Measurements from ENCODE around the gene UXS1.

Gene UXS1

GRCh38 chr2:106189764-106190468 is 4.2 kb downstream of the UXS1 start:
- no peak for DNase-seq (ENCODE audit: extremely low read depth in 1 of 2, low read depth in 1 of 2)

- DNase-seq (ENCODE audit: extremely low read depth in 1 of 2, low read depth in 1 of 2) = no peak
Observed at GRCh38 chr2:106189325-106189724, 4.8 kb downstream of the UXS1 start.

GRCh38 chr2:106187273-106187891 is 6.7 kb downstream of the UXS1 start:
- no peak for DNase-seq (ENCODE audit: extremely low read depth in 1 of 2, low read depth in 1 of 2)

GRCh38 chr2:106185475-106186184 is 8.5 kb downstream of the UXS1 start:
- no peak for DNase-seq (ENCODE audit: extremely low read depth in 1 of 2, low read depth in 1 of 2)

GRCh38 chr2:106184857-106185256 is 9.2 kb downstream of the UXS1 start:
- no peak for DNase-seq (ENCODE audit: extremely low read depth in 1 of 2, low read depth in 1 of 2)

GRCh38 chr2:106184394-106184793 is 9.7 kb downstream of the UXS1 start:
- DNase-seq (ENCODE audit: extremely low read depth in 1 of 2, low read depth in 1 of 2) = no peak

- no peak for DNase-seq (ENCODE audit: extremely low read depth in 1 of 2, low read depth in 1 of 2)
Observed at GRCh38 chr2:106183101-106183696, 10.9 kb downstream of the UXS1 start.

- no peak for DNase-seq (ENCODE audit: extremely low read depth in 1 of 2, low read depth in 1 of 2)
Observed at GRCh38 chr2:106181064-106181463, 13.0 kb downstream of the UXS1 start.

- no peak for DNase-seq (ENCODE audit: extremely low read depth in 1 of 2, low read depth in 1 of 2)
Observed at GRCh38 chr2:106180602-106181001, 13.5 kb downstream of the UXS1 start.

GRCh38 chr2:106178716-106179115 is 15.4 kb downstream of the UXS1 start:
- no peak for DNase-seq (ENCODE audit: extremely low read depth in 1 of 2, low read depth in 1 of 2)

GRCh38 chr2:106177581-106177980 is 16.5 kb downstream of the UXS1 start:
- DNase-seq (ENCODE audit: extremely low read depth in 1 of 2, low read depth in 1 of 2) = no peak

GRCh38 chr2:106176446-106177099 is 17.5 kb downstream of the UXS1 start:
- DNase-seq (ENCODE audit: extremely low read depth in 1 of 2, low read depth in 1 of 2) = no peak

- DNase-seq (ENCODE audit: extremely low read depth in 1 of 2, low read depth in 1 of 2) = no peak
Observed at GRCh38 chr2:106175086-106175850, 18.8 kb downstream of the UXS1 start.

- DNase-seq (ENCODE audit: extremely low read depth in 1 of 2, low read depth in 1 of 2) = no peak
Observed at GRCh38 chr2:106174056-106174455, 20.0 kb downstream of the UXS1 start.

GRCh38 chr2:106172649-106173048 is 21.5 kb downstream of the UXS1 start:
- no peak for DNase-seq (ENCODE audit: extremely low read depth in 1 of 2, low read depth in 1 of 2)

- no peak for DNase-seq (ENCODE audit: extremely low read depth in 1 of 2, low read depth in 1 of 2)
Observed at GRCh38 chr2:106168657-106169056, 25.4 kb downstream of the UXS1 start.

GRCh38 chr2:106167067-106167466 is 27.0 kb downstream of the UXS1 start:
- no peak for DNase-seq (ENCODE audit: extremely low read depth in 1 of 2, low read depth in 1 of 2)

GRCh38 chr2:106165561-106165960 is 28.5 kb downstream of the UXS1 start:
- DNase-seq (ENCODE audit: extremely low read depth in 1 of 2, low read depth in 1 of 2) = no peak

- DNase-seq (ENCODE audit: extremely low read depth in 1 of 2, low read depth in 1 of 2) = no peak
Observed at GRCh38 chr2:106165029-106165428, 29.1 kb downstream of the UXS1 start.

GRCh38 chr2:106163948-106164545 is 30.1 kb downstream of the UXS1 start:
- no peak for DNase-seq (ENCODE audit: extremely low read depth in 1 of 2, low read depth in 1 of 2)
